ENCODE measurements around the gene KLRF1. TPM values are rescaled to one million over a fixed set of nuclear protein-coding genes. Genes with fewer than 3 reads are reported as not detected.

Gene KLRF1
- total and polyA plus RNA-seq, 2 experiments from 2014 or later: not detected

DNA sequence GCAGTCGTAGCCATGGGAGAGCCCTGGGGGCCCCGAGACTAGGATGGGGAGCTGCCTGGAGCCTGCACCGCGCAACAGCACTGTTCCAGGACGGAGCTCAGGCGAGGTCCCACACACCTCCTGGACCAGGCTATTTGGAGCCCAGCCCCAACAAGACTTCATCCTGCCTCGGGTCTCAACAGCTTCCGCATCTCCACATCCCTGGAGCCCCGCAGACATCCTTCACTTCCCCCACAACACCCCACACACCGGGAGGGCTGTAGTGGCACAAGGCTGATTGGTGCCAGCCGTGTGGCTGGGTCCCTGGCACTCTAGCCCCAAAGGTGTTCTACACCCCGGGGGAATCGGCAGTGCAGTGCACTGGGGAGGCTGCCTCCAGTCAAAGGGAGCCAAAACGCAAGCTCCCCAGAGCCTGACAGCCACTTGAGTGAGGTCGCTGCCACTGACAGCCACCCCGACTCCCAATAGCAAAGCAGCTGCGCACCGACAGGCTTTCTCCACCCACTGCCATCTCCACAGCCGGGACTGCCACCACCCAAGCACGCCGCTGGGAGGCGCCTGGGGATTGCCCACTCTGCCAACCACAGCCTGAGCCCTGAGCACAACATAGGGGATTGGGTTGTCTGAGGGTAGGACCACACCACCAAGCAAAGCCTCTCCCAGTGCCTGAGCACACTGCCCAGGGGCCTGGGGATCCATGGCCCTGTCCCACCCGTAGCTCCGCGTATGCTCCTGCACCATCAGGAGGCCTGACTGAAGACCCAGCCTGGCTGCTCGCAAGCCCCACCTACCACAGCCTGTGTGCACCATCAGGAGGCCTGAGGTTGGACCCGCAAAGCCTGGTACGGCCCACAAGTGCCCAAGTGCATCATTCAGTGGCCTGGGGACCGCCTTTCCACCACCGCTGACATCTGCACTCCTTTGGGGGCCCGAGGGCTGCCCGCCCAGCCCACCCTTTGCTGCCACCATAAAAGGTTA lies 13.2 kb upstream of the KLRF1 start:
- 55% methylated on average over 32 of the region's 32 CpGs for WGBS (ENCODE audit: low lambda C conversion rate, missing lambda C conversion rate)
- TF ChIP-seq EZH2 (IDR thresholded peaks at IDR 0.05; ENCODE audit: borderline replicate concordance): no peak
- TF ChIP-seq, protein P1, sequence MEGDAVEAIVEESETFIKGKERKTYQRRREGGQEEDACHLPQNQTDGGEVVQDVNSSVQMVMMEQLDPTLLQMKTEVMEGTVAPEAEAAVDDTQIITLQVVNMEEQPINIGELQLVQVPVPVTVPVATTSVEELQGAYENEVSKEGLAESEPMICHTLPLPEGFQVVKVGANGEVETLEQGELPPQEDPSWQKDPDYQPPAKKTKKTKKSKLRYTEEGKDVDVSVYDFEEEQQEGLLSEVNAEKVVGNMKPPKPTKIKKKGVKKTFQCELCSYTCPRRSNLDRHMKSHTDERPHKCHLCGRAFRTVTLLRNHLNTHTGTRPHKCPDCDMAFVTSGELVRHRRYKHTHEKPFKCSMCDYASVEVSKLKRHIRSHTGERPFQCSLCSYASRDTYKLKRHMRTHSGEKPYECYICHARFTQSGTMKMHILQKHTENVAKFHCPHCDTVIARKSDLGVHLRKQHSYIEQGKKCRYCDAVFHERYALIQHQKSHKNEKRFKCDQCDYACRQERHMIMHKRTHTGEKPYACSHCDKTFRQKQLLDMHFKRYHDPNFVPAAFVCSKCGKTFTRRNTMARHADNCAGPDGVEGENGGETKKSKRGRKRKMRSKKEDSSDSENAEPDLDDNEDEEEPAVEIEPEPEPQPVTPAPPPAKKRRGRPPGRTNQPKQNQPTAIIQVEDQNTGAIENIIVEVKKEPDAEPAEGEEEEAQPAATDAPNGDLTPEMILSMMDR (IDR thresholded peaks at IDR 0.05; ENCODE audit: poor library complexity): peak; percentile 67
- Histone ChIP-seq H3K4me2 (peak overlapping the region; percentile 73), H3K4me3 (no peak overlapping the region), H3K79me2 (no peaks in the 10 kb centered on the region), H3K9me3 (ENCODE audit: low read depth) (no peaks in the 10 kb centered on the region), H4K20me1 (ENCODE audit: insufficient read depth, poor library complexity, severe bottlenecking) (no peaks in the 10 kb centered on the region), H3K4me1 (ENCODE audit: insufficient read depth) (no peaks in the 10 kb centered on the region), H3K27me3 (peaks cover 4% of the 10 kb centered on the region), H3K27ac (no peak overlapping the region), H2AFZ (no peak overlapping the region), H3K36me3 (replicated peaks; ENCODE audit: insufficient read depth, low read depth) (no peaks in the 10 kb centered on the region), H3K9me2 (replicated peaks; ENCODE audit: insufficient read depth) (no peaks in the 10 kb centered on the region)
- DNase-seq (ENCODE audit: low spot score): peak; percentile 77

GRCh38 chr12:9820281-9820930 lies 6.9 kb upstream of the KLRF1 start:
- Histone ChIP-seq H3K4me2 (no peak overlapping the region), H3K27me3 (peaks cover 4% of the 10 kb centered on the region), H3K9me2 (replicated peaks; ENCODE audit: insufficient read depth) (no peaks in the 10 kb centered on the region), H3K4me1 (ENCODE audit: insufficient read depth) (no peaks in the 10 kb centered on the region), H3K79me2 (no peaks in the 10 kb centered on the region), H3K36me3 (replicated peaks; ENCODE audit: insufficient read depth, low read depth) (no peaks in the 10 kb centered on the region), H3K9me3 (ENCODE audit: low read depth) (no peaks in the 10 kb centered on the region), H2AFZ (no peak overlapping the region), H3K27ac (no peak overlapping the region), H4K20me1 (ENCODE audit: insufficient read depth, poor library complexity, severe bottlenecking) (no peaks in the 10 kb centered on the region), H3K4me3 (no peak overlapping the region)
- WGBS (ENCODE audit: low lambda C conversion rate, missing lambda C conversion rate): 95% methylated on average over 9 of the region's 9 CpGs
- no peak for DNase-seq (ENCODE audit: low spot score)
- TF ChIP-seq EZH2phosphoT487 (IDR thresholded peaks at IDR 0.05; ENCODE audit: low read depth, severe bottlenecking, unreplicated experiment) (no peak), EZH2 (IDR thresholded peaks at IDR 0.05; ENCODE audit: borderline replicate concordance) (no peak)
- TF ChIP-seq, protein P1 (IDR thresholded peaks at IDR 0.05; ENCODE audit: poor library complexity): no peak

DNA sequence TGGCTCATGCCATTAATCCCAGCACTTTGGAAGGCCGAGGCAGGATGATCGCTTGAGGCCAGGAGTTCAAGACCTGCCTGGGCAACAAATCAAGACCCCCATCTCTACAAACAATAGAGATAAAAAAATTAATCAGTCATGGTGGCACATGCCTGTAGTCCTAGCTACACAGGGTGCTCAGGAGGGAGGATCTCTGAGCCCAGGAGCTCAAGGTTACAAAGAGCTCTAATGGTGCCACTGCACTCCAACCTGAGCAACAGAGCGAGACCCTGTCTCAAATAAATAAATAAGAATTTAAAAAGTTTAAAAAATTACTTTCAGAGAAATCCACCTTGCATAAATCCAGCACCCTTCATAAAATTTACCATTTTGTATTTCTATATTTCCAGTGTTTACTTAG lies 2.2 kb downstream of the KLRF1 start:
- Histone ChIP-seq H3K4me2 (no peak overlapping the region), H3K36me3 (replicated peaks; ENCODE audit: insufficient read depth, low read depth) (no peaks in the 10 kb centered on the region), H3K9me2 (replicated peaks; ENCODE audit: insufficient read depth) (no peaks in the 10 kb centered on the region), H2AFZ (no peak overlapping the region), H3K9me3 (ENCODE audit: low read depth) (no peaks in the 10 kb centered on the region), H4K20me1 (ENCODE audit: insufficient read depth, poor library complexity, severe bottlenecking) (no peaks in the 10 kb centered on the region), H3K79me2 (no peaks in the 10 kb centered on the region), H3K27me3 (no peaks in the 10 kb centered on the region), H3K4me1 (ENCODE audit: insufficient read depth) (no peaks in the 10 kb centered on the region), H3K4me3 (no peak overlapping the region), H3K27ac (no peak overlapping the region)
- no peak for TF ChIP-seq EZH2phosphoT487 (IDR thresholded peaks at IDR 0.05; ENCODE audit: low read depth, severe bottlenecking, unreplicated experiment)
- TF ChIP-seq, protein P1 (IDR thresholded peaks at IDR 0.05; ENCODE audit: poor library complexity): no peak
- TF ChIP-seq EZH2 (IDR thresholded peaks at IDR 0.05; ENCODE audit: borderline replicate concordance): no peak
- no peak for DNase-seq (ENCODE audit: low spot score)
- 93% methylated on average over 3 of the region's 3 CpGs for WGBS (ENCODE audit: low lambda C conversion rate, missing lambda C conversion rate)
